H1 (cell line): ENCODE data around the gene DNAJC28. TPM values are rescaled to one million over a fixed set of nuclear protein-coding genes. Genes with fewer than 3 reads are reported as not detected.

Experiments
- CTCF ChIA-PET: fragments of 300-600 bp; sonication (Branson Sonifier 250); formaldehyde crosslinking; loops from one replicate; lab custom pipeline; 2021; ENCODE audit not compliant: partially characterized antibody; lab: Charles Lee
- POLR2A ChIA-PET: fragments of 300-600 bp; sonication (Branson Sonifier 250); formaldehyde crosslinking; loops from one replicate; lab custom pipeline; 2021; ENCODE audit warnings: inconsistent platforms; ENCODE audit not compliant: partially characterized antibody; lab: Charles Lee
- DNase-seq, 2 experiments: peaks; one replicate each; pipeline versions ENCODE4 v3.0.0 to v3.0.0-alpha.2; 2010 to 2022; ENCODE audit warnings: low spot score in 2 of 2, low read depth in 1 of 2, mixed read lengths in 1 of 2
- FAIRE-seq: peaks from 2 replicates; lab custom pipeline; 2011; peaks lifted over from hg19 to GRCh38; lab: Jason Lieb, UNC
- H2AFZ ChIP-seq: 2 replicates; pipeline ENCODE4 v1.8.1; 2012; ENCODE audit warnings: low read length, inconsistent platforms
- H2AK5ac ChIP-seq: 2 replicates; pipeline ENCODE4 v1.6.1; 2013; ENCODE audit warnings: low read depth, low read length
- H2BK120ac ChIP-seq: replicated peaks from 2 replicates; pipeline ENCODE3; 2013; ENCODE audit warnings: low read depth, low read length, inconsistent platforms
- H2BK12ac ChIP-seq: 2 replicates; pipeline ENCODE4 v1.6.1; 2013; ENCODE audit warnings: low read depth, low read length
- H2BK15ac ChIP-seq: 2 replicates; pipeline ENCODE4 v1.6.1; 2013; ENCODE audit warnings: low read length
- H2BK20ac ChIP-seq: 2 replicates; pipeline ENCODE4 v1.6.1; 2013; ENCODE audit warnings: low read length
- H2BK5ac ChIP-seq: 2 replicates; pipeline ENCODE4 v1.6.1; 2013; ENCODE audit warnings: low read depth, low read length
- H3K14ac ChIP-seq: 2 replicates; pipeline ENCODE4 v1.6.1; 2013; ENCODE audit warnings: inconsistent platforms; ENCODE audit not compliant: insufficient read length
- H3K18ac ChIP-seq: 2 replicates; pipeline ENCODE4 v1.6.1; 2013; ENCODE audit warnings: low read length; ENCODE audit errors: extremely low read depth
- H3K23ac ChIP-seq: 2 replicates; pipeline ENCODE4 v1.6.1; 2013; ENCODE audit warnings: inconsistent platforms; ENCODE audit not compliant: insufficient read length
- H3K23me2 ChIP-seq: 2 replicates; pipeline ENCODE4 v1.6.1; 2013; ENCODE audit warnings: low read depth, low read length
- H3K27ac ChIP-seq: 2 replicates; pipeline ENCODE4 v1.6.1; 2011; ENCODE audit warnings: low read depth, low read length, inconsistent platforms
- H3K27me3 ChIP-seq, 4 experiments: replicated peaks in 1 of 4; 1 replicate in 1 of 4; 2 replicates in 3 of 4; pipeline versions ENCODE4 v1.6.1 to v1.8.1; 2011 to 2013; ENCODE audit warnings: low read length in 3 of 4, mild to moderate bottlenecking in 3 of 4, inconsistent platforms in 2 of 4, mixed read lengths in 2 of 4, moderate library complexity in 1 of 4; ENCODE audit not compliant: control insufficient read depth in 3 of 4, insufficient read depth in 3 of 4; ENCODE audit errors: extremely low read depth in 1 of 4
- H3K36me3 ChIP-seq, 4 experiments: 2 replicates each; pipeline versions ENCODE4 v1.6.1 to v1.8.1; 2011 to 2013; ENCODE audit warnings: mild to moderate bottlenecking in 4 of 4, low read length in 3 of 4, moderate library complexity in 2 of 4, control low read depth in 1 of 4, inconsistent platforms in 1 of 4; ENCODE audit not compliant: insufficient read depth in 4 of 4, control insufficient read depth in 2 of 4
- H3K4ac ChIP-seq: replicated peaks from 2 replicates; pipeline ENCODE3; 2013; ENCODE audit warnings: low read length, low read depth, mixed read lengths, inconsistent platforms; ENCODE audit not compliant: insufficient read length
- H3K4me1 ChIP-seq, 4 experiments: replicated peaks in 1 of 4; 1 replicate in 1 of 4; 2 replicates in 3 of 4; pipeline versions ENCODE4 v1.6.1 to v1.8.1; 2011 to 2013; ENCODE audit warnings: low read length in 3 of 4, inconsistent platforms in 2 of 4, mixed read lengths in 1 of 4; ENCODE audit not compliant: insufficient read depth in 4 of 4, control insufficient read depth in 3 of 4
- H3K4me2 ChIP-seq, 2 experiments: 2 replicates each; pipeline versions ENCODE4 v1.6.1 to v1.8.1; 2011 to 2013; ENCODE audit warnings: low read depth in 2 of 2, low read length in 2 of 2, control low read depth in 1 of 2, inconsistent platforms in 1 of 2, mild to moderate bottlenecking in 1 of 2; ENCODE audit not compliant: insufficient read depth in 1 of 2
- H3K4me3 ChIP-seq, 4 experiments: fragments of 200-600, 300-600 bp in 1 of 4; sonication (generic), shearing (Covaris generic), sonication (Bioruptor Twin) in 1 of 4; 2 replicates each; pipeline versions ENCODE4 v1.5.1 to v1.8.1; 2011 to 2016; ENCODE audit warnings: low read length in 4 of 4, low read depth in 3 of 4, control low read depth in 2 of 4, inconsistent platforms in 2 of 4, mild to moderate bottlenecking in 2 of 4, mixed read lengths in 1 of 4, moderate library complexity in 1 of 4; ENCODE audit not compliant: insufficient read depth in 2 of 4; ENCODE audit errors: extremely low read depth in 1 of 4
- H3K56ac ChIP-seq: replicated peaks from 2 replicates; pipeline ENCODE3; 2013; ENCODE audit warnings: low read depth, mild to moderate bottlenecking, mixed read lengths, low read length, inconsistent platforms; ENCODE audit not compliant: insufficient read length
- H3K79me1 ChIP-seq: 2 replicates; pipeline ENCODE4 v1.6.1; 2013; ENCODE audit warnings: low read depth, low read length, control low read depth
- H3K79me2 ChIP-seq, 2 experiments: 2 replicates each; pipeline versions ENCODE4 v1.6.1 to v1.8.1; 2012 to 2013; ENCODE audit warnings: low read length in 2 of 2, mild to moderate bottlenecking in 2 of 2, inconsistent platforms in 1 of 2; ENCODE audit not compliant: insufficient read depth in 2 of 2, control insufficient read depth in 1 of 2
- H3K9ac ChIP-seq, 4 experiments: replicated peaks in 1 of 4; 1 replicate in 1 of 4; 2 replicates in 3 of 4; pipeline versions ENCODE4 v1.6.1 to v1.8.1; 2011 to 2013; ENCODE audit warnings: low read depth in 3 of 4, low read length in 3 of 4, control low read depth in 2 of 4, mild to moderate bottlenecking in 2 of 4, moderate library complexity in 2 of 4, inconsistent platforms in 1 of 4; ENCODE audit errors: extremely low read depth in 1 of 4
- H3K9me3 ChIP-seq, 2 experiments: 2 replicates each; pipeline versions ENCODE4 v1.6.1 to v1.8.1; 2012 to 2013; ENCODE audit warnings: mild to moderate bottlenecking in 2 of 2, moderate library complexity in 2 of 2, control low read depth in 1 of 2, inconsistent platforms in 1 of 2, low read depth in 1 of 2, low read length in 1 of 2, mixed read lengths in 1 of 2; ENCODE audit not compliant: insufficient read depth in 2 of 2
- H4K20me1 ChIP-seq, 2 experiments: replicated peaks in 1 of 2; 2 replicates each; pipeline versions ENCODE3 to v1.8.1; 2011 to 2013; ENCODE audit warnings: inconsistent platforms in 2 of 2, low read length in 2 of 2, mild to moderate bottlenecking in 1 of 2; ENCODE audit not compliant: insufficient read depth in 2 of 2, control insufficient read depth in 1 of 2
- H4K5ac ChIP-seq: 2 replicates; pipeline ENCODE4 v1.6.1; 2013; ENCODE audit warnings: low read length, low read depth, mixed read lengths, inconsistent platforms; ENCODE audit not compliant: insufficient read length
- H4K8ac ChIP-seq: 2 replicates; pipeline ENCODE4 v1.8.0; 2013; ENCODE audit warnings: mild to moderate bottlenecking, moderate library complexity, low read length, inconsistent platforms; ENCODE audit not compliant: insufficient read depth; ENCODE audit errors: extremely low read depth
- H4K91ac ChIP-seq: replicated peaks from 2 replicates; pipeline ENCODE3; 2013; ENCODE audit warnings: low read length, mixed read lengths, inconsistent platforms; ENCODE audit not compliant: insufficient read length
- ATF2 ChIP-seq: IDR thresholded peaks from 2 replicates; pipeline ENCODE4 v1.6.1; 2012; ENCODE audit warnings: low read length, inconsistent platforms
- EZH2 ChIP-seq: fragments of 200-600 bp; sonication (generic); IDR thresholded peaks from 2 replicates; pipeline ENCODE4 v1.7.1; 2012; ENCODE audit warnings: low read depth, mild to moderate bottlenecking, moderate library complexity, low read length, inconsistent platforms; ENCODE audit not compliant: severe bottlenecking
- KDM5A ChIP-seq: fragments of 200-600 bp; IDR thresholded peaks from 2 replicates; pipeline ENCODE4 v1.7.1; 2012; ENCODE audit warnings: mild to moderate bottlenecking, low read length, inconsistent platforms, mixed read lengths
- MAFK ChIP-seq: IDR thresholded peaks from 2 replicates; pipeline ENCODE4 v1.6.1; 2012; ENCODE audit warnings: low read depth, mild to moderate bottlenecking, improper control_type of control experiment, low read length
- NRF1 ChIP-seq: IDR thresholded peaks from 2 replicates; pipeline ENCODE4 v1.6.1; 2011; ENCODE audit warnings: mild to moderate bottlenecking, low read depth, low read length, improper control_type of control experiment
- POLR2A ChIP-seq, 2 experiments: IDR thresholded peaks; 1 replicate in 1 of 2; 2 replicates in 1 of 2; pipeline ENCODE4 v1.6.1; 2011; ENCODE audit warnings: low read depth in 2 of 2, low read length in 2 of 2, mild to moderate bottlenecking in 2 of 2; ENCODE audit errors: control extremely low read depth in 1 of 2
- RAD21 ChIP-seq, 2 experiments: IDR thresholded peaks in 1 of 2; conservative IDR thresholded peaks in 1 of 2; 2 replicates each; pipeline ENCODE4 v1.6.1; 2011; ENCODE audit warnings: low read depth in 2 of 2, low read length in 2 of 2, improper control_type of control experiment in 1 of 2, inconsistent platforms in 1 of 2, mild to moderate bottlenecking in 1 of 2, moderate library complexity in 1 of 2
- SAP30 ChIP-seq: fragments of 300-600 bp; sonication (generic); IDR thresholded peaks from 2 replicates; pipeline ENCODE4 v1.7.1; 2012; ENCODE audit warnings: low read length, moderate library complexity, mild to moderate bottlenecking, inconsistent platforms; ENCODE audit not compliant: insufficient read depth, insufficient replicate concordance
- SP1 ChIP-seq: IDR thresholded peaks from 2 replicates; pipeline ENCODE4 v1.6.1; 2011; ENCODE audit warnings: low read depth, low read length
- WGBS, 2 experiments: shearing (Covaris generic) in 1 of 2; methylation state at CpG; one replicate each; pipeline versions ENCODE4 v1.1.6 to v1.1.7; 2013 to 2015; ENCODE audit warnings: low lambda C conversion rate in 2 of 2, mixed read lengths in 2 of 2, inconsistent platforms in 1 of 2, low coverage in 1 of 2, missing lambda C conversion rate in 1 of 2; ENCODE audit not compliant: insufficient replicate concordance in 2 of 2, insufficient coverage in 1 of 2, insufficient read length in 1 of 2; ENCODE audit errors: extremely low coverage in 1 of 2, missing lambda C conversion rate in 1 of 2; 5-methylcytosine and 5-hydroxymethylcytosine counted together
- polyA plus RNA-seq, 7 experiments: library from polyadenylated mRNA; depleted of rRNA in 3 of 7; stranded (reverse) in 5 of 7; unstranded in 2 of 7; fragments of >200 nt in 5 of 7; fragments of 200-250 nt in 2 of 7; gene quantifications; 1 replicate in 5 of 7; 2 replicates in 1 of 7; 4 replicates in 1 of 7; pipeline versions ENCODE4 v1.2.1 to v1.2.3, GENCODE V29; 2011 to 2013; ENCODE audit warnings: missing spikeins in 2 of 7, mixed read lengths in 2 of 7
- total RNA-seq: library from RNA; stranded (reverse); fragmentation: NEBNext Ultra II Directional; extraction: Animal tissue kit (Norgen Biotek cat#: 25700); gene quantifications from 2 replicates; pipeline ENCODE4 v1.2.1, GENCODE V29; 2021

The DNAJC28 gene
- total and polyA plus RNA-seq, 2 of the 8 experiments (the other 6 are each of a cell fraction or from before 2014, with no cell fraction given), result 0.97 to 4.3 TPM

GRCh38 chr21:33522953-33523349 lies 31.4 kb upstream of the DNAJC28 start:
- 100% methylated on average over 1 of the region's 1 CpG; no CpG with 5 or more reads in 1 of the 2 experiments for WGBS, 2 experiments

More at GRCh38 chr21:33522953-33523349, 31.4 kb upstream of the DNAJC28 start:
- Histone ChIP-seq H3K56ac (no peak overlapping the region), H3K4me2 (no peak overlapping the region), H2BK15ac (no peak overlapping the region), H2BK120ac (no peak overlapping the region), H3K4me3 (no peak overlapping the region), H3K18ac (no peak overlapping the region), H2AK5ac (no peak overlapping the region), H3K4ac (no peak overlapping the region), H3K27me3 (peaks cover 0 to 1% (median 0%) of the 10 kb centered on the region in 4 experiments; a peak in 1 of 7 replicates), H3K9ac (no peak overlapping the region), H3K23ac (no peak overlapping the region), H4K8ac (no peak overlapping the region), H3K36me3 (peaks cover 17 to 86% (median 51%) of the 10 kb centered on the region in 4 experiments), H4K5ac (no peak overlapping the region), H3K9me3 (no peaks in the 10 kb centered on the region), H3K14ac (no peak overlapping the region), H3K79me1 (no peaks in the 10 kb centered on the region; the same call in 1 of the 2 replicates), H2BK20ac (no peak overlapping the region), H3K23me2 (no peaks in the 10 kb centered on the region), H3K4me1 (no peaks in the 10 kb centered on the region), H3K79me2 (no peaks in the 10 kb centered on the region), H2BK12ac (no peak overlapping the region), H3K27ac (no peak overlapping the region), H2AFZ (no peak overlapping the region), H4K20me1 (no peaks in the 10 kb centered on the region), H2BK5ac (no peak overlapping the region), H4K91ac (no peak overlapping the region)
- ChIA-PET POLR2A (interaction anchor here (0.8 to 3.3 kb wide), 9 partner anchors 9 to 103 kb away, joined by 3 to 23 read pairs (median 3); no protein-coding TSS in a partner anchor), CTCF (interaction anchor here (1.1 kb wide), 1 partner anchor 12 kb away, joined by 5 read pairs; no protein-coding TSS in a partner anchor)
- DNase-seq (no peak), FAIRE-seq (no peak)
- no peak for TF ChIP-seq RAD21 (IDR thresholded peaks at IDR 0.05 in 1 of 2, conservative IDR thresholded peaks at IDR 0.05 in 1 of 2; ENCODE audit: low read depth in 2 of 2, low read length in 2 of 2)
- TF ChIP-seq KDM5A, result no peak
- TF ChIP-seq POLR2A (IDR thresholded peaks at IDR 0.05; ENCODE audit: control extremely low read depth in 1 of 2, low read depth in 2 of 2, low read length in 2 of 2), result no peak
- no peak for TF ChIP-seq NRF1
- no peak for TF ChIP-seq ATF2
- no peak for TF ChIP-seq SAP30
- no peak for TF ChIP-seq EZH2
- no peak for TF ChIP-seq MAFK
- no peak for TF ChIP-seq SP1
